Memory B cell (primary cell): ENCODE measurements around the gene SDC3.

Source experiments
- ATAC-seq: fragments of 150-1000 bp; cut with Tn5 transposase; 2 replicates; pipeline ENCODE4 v1.10.0; 2021; ENCODE audit warnings: low read depth, mild to moderate bottlenecking, moderate library complexity
- DNase-seq, 2 donors: peaks; one replicate each; pipeline ENCODE4 v3.0.0; 2022; ENCODE audit warnings: low spot score in 2 of 2
- H3K27ac Mint-ChIP-seq: one replicate; pipeline ENCODE4 v1.8.0; 2022; ENCODE audit warnings: mild to moderate bottlenecking, moderate library complexity, mixed read lengths
- H3K27me3 Mint-ChIP-seq: one replicate; pipeline ENCODE4 v1.8.0; 2022; ENCODE audit warnings: mixed read lengths
- H3K36me3 Mint-ChIP-seq: one replicate; pipeline ENCODE4 v1.8.0; 2022; ENCODE audit warnings: mild to moderate bottlenecking, mixed read lengths
- H3K4me1 Mint-ChIP-seq: one replicate; pipeline ENCODE4 v1.8.0; 2022; ENCODE audit warnings: mixed read lengths
- H3K4me3 Mint-ChIP-seq: one replicate; pipeline ENCODE4 v1.8.0; 2022; ENCODE audit warnings: mild to moderate bottlenecking, moderate library complexity, mixed read lengths
- H3K9me3 Mint-ChIP-seq: one replicate; pipeline ENCODE4 v1.8.0; 2022; ENCODE audit warnings: mixed read lengths

SDC3 gene

DNA sequence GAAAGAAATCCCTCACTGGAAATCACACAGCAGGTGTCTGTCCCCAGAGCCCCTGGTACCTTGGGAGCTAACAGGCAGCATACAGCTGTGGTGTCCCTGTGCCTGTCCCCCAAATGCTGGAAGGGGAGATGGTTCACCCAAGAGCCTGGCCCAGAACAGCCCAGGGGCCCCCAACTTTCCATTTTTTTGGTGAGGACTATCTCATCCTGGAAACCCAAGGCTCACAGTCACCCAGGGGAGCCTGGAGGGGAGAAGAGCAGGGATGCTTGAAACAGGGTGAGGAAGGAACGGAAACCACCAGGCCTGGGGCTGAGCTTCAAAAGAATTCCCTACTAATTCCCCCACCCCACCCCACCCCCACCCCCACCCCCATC is 3.6 kb downstream of the SDC3 start:
- peaks cover 31% of the 10 kb centered on the region for H3K27me3 Mint-ChIP-seq
- DNase-seq (no peak), ATAC-seq (no peak)
- peaks cover 15% of the 10 kb centered on the region for H3K4me1 Mint-ChIP-seq
- no peaks in the 10 kb centered on the region for H3K9me3 Mint-ChIP-seq
- peaks cover 2% of the 10 kb centered on the region for H3K36me3 Mint-ChIP-seq
- no peak overlapping the region for H3K4me3 Mint-ChIP-seq
- no peak overlapping the region for H3K27ac Mint-ChIP-seq

DNA sequence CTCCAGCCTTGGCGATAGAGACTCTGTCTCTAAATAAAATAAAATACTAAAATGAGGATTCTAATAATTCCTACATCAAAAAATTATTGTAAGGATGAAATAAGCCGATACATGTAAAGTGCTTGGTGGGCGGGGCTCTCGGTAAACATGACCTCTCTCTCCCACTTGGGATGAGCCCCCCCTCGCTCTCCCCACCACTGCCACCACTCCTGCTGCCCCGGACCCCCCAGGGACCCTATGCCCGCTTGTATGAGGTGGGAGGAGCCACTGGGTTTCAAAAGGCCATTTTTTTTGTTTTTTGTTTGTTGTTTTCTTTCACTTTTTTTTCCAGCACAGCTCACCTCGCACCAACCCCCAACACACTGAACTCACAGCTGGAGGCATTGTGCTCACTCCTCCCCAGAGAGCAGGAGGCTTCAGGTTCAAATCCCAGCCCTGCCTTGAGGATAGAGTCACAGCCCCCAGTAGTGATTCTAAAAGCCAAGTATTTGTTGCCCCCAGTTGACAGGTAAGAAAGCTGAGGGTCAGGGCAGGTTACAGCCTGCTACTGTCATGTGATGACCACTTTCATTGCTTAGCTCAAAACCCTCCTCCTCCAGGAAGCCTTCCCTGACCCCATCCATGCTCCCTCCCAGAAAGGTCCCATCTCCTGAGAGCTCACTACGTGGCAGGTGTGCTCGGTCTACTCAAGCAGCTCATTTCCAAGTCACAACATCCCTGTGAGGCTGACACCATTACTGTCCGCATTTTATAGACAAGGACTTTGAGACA is 4.2 kb downstream of the SDC3 start:
- DNase-seq (no peak), ATAC-seq (no peak)
- H3K27ac Mint-ChIP-seq = no peak overlapping the region

DNA sequence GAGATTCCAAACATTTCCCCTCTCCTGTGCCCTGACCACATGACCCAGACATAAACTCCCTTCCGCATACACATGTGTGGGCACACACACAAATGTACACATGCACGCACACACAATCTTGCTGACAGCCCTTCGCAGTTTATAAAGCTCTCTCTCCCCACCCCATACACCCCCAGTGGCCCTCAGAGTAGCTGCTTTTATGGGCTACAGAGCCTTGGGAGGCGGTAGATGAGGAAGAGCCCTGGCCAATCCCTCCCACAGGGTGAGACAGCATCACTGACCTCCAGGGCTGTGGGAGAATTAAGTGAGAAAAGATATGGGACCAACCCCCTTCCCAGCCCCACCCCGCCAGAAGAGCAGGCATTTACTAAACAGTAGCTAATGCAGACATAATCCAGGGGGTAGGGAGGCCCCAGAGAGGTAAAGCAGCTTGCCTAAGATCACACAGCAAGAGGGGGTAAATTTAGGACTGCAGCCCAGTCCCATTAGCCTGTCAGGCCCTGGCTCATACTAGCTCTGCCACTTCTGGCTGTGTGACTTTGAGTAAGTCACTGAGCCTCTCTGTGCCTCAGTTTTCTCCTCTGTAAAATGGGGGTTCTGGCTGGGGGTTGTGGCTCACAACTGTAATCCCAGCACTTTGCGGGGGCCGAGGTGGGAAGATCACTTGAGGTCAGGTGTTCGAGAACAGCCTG is 5.1 kb downstream of the SDC3 start:
- H3K4me3 Mint-ChIP-seq = no peak overlapping the region
- no peaks in the 10 kb centered on the region for H3K36me3 Mint-ChIP-seq
- ATAC-seq (no peak), DNase-seq (no peak)
- peaks cover 28% of the 10 kb centered on the region for H3K27me3 Mint-ChIP-seq
- peaks cover 8% of the 10 kb centered on the region for H3K4me1 Mint-ChIP-seq
- H3K9me3 Mint-ChIP-seq = no peaks in the 10 kb centered on the region
- H3K27ac Mint-ChIP-seq = no peak overlapping the region

More for the DNA sequence above, 4.2 kb downstream of the SDC3 start:
- H3K9me3 Mint-ChIP-seq = no peaks in the 10 kb centered on the region
- H3K36me3 Mint-ChIP-seq = no peaks in the 10 kb centered on the region
- H3K27me3 Mint-ChIP-seq = peaks cover 31% of the 10 kb centered on the region
- H3K4me1 Mint-ChIP-seq = peaks cover 12% of the 10 kb centered on the region
- H3K4me3 Mint-ChIP-seq = no peak overlapping the region

DNA sequence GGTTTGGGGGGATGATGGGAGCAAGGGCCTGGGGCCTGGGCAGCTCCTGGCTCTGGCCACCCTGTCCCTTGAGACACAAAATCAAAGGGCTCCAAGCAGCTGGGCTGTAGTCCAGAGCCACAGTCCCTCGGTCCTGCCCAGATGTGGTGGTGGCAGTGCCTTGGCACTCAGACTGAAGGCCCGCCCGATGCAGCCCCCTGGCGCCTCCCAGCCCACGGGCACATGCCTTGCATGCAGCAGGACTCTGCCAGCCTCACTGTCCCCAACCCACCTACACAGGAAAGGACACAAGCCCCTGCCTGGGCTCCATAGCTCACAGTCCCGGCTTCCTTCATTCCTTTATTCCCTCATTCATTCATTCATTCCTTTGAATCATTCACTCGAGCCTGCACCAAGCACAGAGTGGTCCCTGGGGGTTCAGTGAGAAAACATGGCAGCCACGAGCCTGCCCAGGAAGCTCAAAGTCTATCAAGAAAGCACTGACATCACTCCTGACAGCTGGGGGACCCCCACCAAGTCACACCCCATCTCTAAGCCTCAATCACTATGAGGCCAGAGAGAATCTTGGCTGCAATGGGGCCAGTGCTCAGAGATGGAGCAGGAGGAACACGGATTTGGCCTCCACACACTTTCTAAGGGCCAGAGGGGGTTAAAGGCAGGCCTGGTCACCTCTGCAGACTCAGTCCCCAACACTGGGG is 5.8 kb downstream of the SDC3 start:
- no peaks in the 10 kb centered on the region for H3K36me3 Mint-ChIP-seq
- DNase-seq (no peak), ATAC-seq (peak; percentile 18)
- no peak overlapping the region for H3K4me3 Mint-ChIP-seq
- no peak overlapping the region for H3K27ac Mint-ChIP-seq
- H3K27me3 Mint-ChIP-seq = peaks cover 26% of the 10 kb centered on the region
- H3K9me3 Mint-ChIP-seq = no peaks in the 10 kb centered on the region
- H3K4me1 Mint-ChIP-seq = peaks cover 6% of the 10 kb centered on the region

DNA sequence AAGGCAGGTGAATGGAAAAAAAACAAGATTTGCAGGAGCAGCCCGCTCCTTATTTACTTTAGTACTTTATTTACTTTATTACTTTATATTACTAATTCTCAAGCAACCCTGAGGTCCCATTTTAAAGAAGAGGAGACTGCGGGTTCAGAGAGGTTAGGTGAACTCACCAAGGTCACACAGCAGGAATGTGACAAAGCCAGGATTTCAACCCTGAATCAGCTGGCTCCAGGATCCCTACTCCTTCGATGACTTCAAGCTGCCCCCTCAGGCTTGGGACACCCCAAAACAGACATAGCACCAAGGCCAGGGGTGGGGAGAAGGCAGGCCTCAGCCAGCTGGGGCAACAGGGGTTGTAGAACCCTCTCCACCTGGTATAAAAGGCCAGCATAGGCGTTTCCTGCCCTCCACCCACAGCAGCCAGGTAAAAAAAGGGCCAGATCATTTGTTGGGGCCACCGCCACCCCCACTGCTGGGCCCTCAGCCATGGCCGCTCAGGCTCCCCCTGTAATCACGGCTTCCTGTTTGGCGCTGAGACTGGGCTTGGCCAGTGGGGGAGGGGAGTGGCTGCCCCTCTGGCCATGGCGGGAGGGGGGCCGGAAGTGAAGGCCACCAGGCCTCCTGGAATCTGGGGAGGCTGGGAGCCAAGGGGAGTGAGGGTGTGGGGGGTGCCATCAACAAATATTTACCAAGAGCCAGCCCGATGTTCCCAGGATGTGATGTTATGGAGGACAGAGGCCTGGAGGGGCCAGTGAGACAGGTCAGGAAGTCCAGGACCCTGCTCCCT is 6.6 kb downstream of the SDC3 start:
- no peak for DNase-seq
- Mint-ChIP-seq H3K27me3 (peaks cover 20% of the 10 kb centered on the region), H3K4me3 (no peak overlapping the region), H3K4me1 (no peaks in the 10 kb centered on the region), H3K9me3 (no peaks in the 10 kb centered on the region), H3K36me3 (no peaks in the 10 kb centered on the region), H3K27ac (no peak overlapping the region)
- no peak for ATAC-seq

DNA sequence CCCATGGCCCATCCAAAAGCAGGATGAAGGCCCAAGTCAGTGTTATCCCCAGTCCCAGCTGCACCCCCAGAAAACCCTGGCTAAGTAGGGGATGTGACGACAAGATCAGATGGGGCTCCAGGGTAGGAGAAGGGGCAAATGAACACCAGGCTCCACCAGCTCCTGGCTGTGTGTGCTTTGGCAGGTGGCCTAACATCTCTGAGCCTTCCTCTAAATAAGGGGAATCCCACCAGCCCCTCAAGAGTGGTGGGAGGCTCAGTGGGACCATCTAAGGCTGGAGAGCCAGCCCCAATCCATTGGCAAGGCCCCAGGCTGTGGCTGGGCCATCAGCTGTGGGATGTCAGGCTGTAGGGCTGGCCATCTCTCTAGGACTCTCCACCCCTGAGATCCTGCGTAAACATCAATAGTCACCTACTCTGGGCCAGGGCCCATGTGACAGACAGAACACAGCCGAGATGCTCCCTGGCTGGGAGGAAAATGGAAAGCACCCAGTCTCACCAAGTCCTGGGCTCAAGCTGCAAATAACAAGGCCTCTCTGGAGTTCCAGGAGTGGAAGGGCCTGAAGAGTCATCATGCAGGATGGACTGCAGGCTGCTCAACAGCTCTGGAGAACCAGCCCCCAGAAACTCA is 7.5 kb downstream of the SDC3 start:
- H3K27ac Mint-ChIP-seq = no peak overlapping the region
- DNase-seq (no peak), ATAC-seq (no peak)
- no peaks in the 10 kb centered on the region for H3K36me3 Mint-ChIP-seq
- H3K4me1 Mint-ChIP-seq = no peaks in the 10 kb centered on the region
- H3K4me3 Mint-ChIP-seq = no peak overlapping the region
- H3K27me3 Mint-ChIP-seq = peaks cover 23% of the 10 kb centered on the region
- no peaks in the 10 kb centered on the region for H3K9me3 Mint-ChIP-seq

DNA sequence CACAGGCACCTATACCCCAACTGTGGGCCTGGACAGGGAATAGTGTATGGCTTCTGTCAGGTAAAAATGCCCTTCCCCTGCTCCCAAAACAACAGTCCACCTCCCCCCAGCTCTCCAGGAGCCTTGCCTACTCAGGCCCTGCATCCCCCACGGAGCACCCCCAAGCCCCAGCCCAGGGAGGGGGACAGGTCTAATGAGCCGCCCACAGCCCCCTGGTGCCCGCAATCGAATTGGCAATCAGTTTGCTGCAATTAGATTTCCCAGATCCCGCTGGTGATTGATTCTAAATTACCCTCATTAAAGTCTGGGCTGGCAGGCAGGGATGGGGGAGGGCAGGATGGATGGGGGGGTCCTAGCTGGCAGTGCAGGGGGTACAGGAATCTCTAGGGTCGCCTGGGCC is 8.1 kb downstream of the SDC3 start:
- no peak overlapping the region for H3K4me3 Mint-ChIP-seq
- H3K27me3 Mint-ChIP-seq = peaks cover 19% of the 10 kb centered on the region
- H3K4me1 Mint-ChIP-seq = no peaks in the 10 kb centered on the region
- no peaks in the 10 kb centered on the region for H3K9me3 Mint-ChIP-seq
- DNase-seq (no peak), ATAC-seq (no peak)
- no peaks in the 10 kb centered on the region for H3K36me3 Mint-ChIP-seq
- H3K27ac Mint-ChIP-seq = no peak overlapping the region

DNA sequence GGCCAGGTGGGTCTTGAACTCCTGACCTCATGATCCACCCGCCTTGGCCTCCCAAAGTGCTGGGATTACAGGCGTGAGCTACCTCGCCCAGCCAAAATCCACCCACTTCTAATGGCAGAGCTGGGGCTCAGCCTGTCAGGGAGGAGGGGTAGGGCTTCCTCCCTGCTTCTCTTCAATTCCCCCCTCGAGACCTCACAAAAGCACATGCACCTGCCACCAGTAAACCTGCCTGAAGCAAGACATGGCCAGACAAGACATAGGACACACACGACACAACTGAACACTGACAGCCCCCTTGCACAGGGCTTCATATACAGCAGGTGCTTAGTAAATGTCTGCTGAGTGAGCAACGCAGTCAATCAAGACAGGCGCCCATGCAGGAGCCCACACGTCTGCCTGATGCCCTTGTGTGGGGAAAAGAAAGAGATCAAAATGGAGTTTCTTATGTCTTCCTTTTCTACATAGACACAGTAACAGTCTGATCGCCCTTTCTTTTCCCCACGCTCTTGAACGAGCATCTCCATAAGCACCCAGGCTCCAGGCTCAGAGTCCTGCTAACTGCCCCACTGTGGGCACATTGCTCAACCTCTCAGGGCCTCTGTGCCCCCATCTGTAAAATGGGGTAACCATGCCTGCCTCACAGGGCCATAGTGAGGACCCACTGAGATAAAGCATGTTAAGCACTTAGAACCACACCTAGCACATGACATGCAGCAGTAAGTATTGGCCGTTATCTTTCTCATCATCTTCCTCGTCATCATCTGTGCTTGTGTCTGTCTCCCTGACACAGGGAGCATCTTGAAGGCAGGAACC is 8.8 kb downstream of the SDC3 start:
- Mint-ChIP-seq H3K36me3 (no peaks in the 10 kb centered on the region), H3K4me1 (no peaks in the 10 kb centered on the region), H3K27me3 (peaks cover 22% of the 10 kb centered on the region), H3K27ac (no peak overlapping the region), H3K4me3 (no peak overlapping the region), H3K9me3 (no peaks in the 10 kb centered on the region)
- ATAC-seq = peak; percentile 20
- DNase-seq = no peak

DNA sequence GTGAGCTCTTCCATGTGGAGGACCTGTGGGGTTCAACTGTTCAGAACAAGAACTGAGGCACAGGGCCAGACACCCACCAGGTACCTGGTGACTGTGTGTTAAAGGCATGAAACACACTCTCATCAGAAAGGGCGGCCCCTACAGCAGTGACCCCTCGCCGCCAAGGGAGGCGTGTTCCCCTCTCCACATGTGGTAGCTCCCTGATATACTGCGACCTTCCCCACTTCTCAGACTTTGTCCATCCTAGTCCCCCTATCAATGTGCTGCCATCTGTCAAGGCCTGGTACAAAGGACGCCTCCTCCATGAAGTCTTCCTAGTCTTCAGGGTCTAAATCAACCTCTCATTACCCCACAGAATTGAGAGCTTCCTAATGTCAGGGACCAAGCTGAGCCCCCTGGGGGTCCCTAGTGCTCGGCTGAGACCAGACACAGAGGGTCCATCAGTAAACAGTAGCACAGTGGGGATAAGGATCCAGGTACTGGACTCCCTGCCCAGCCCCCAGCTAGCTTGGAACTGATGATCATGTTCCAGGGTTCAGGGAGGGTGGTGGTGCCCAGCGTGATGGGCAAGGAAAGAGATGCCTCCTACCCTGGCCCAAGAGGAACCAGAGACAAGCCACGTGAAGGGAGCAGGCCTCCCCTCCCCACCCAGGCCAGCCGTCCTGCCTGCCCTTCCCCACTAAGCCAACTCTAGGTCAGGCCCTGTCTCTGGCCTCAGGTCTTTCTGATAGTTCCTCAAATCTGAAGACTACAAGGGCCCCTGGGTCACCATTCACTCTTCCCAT is 10.3 kb downstream of the SDC3 start:
- DNase-seq (no peak), ATAC-seq (no peak)
- H3K4me1 Mint-ChIP-seq = peaks cover 9% of the 10 kb centered on the region
- peaks cover 30% of the 10 kb centered on the region for H3K27me3 Mint-ChIP-seq
- H3K4me3 Mint-ChIP-seq = no peak overlapping the region
- no peaks in the 10 kb centered on the region for H3K36me3 Mint-ChIP-seq
- H3K9me3 Mint-ChIP-seq = no peaks in the 10 kb centered on the region
- no peak overlapping the region for H3K27ac Mint-ChIP-seq

DNA sequence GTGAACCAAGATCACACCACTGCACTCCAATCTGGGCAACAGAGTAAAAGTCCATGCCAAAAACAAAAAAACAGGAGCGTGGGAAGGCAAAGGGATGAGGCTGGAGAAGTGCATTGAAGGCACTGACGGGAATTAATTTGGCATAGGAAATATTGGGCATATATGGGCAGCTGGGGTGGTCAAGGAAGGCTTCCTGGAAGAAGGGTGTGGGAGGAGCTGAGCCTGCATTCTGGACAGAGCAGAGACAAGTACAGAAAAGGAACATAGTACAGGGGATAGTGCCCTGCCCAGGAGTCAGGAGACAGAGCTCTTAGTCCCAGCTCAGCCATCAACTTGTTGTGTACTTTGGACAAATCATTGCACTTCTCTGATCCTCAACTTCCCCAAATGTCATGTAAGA is 11.7 kb downstream of the SDC3 start:
- H3K4me1 Mint-ChIP-seq = peaks cover 12% of the 10 kb centered on the region
- H3K27me3 Mint-ChIP-seq = peaks cover 29% of the 10 kb centered on the region
- no peak overlapping the region for H3K4me3 Mint-ChIP-seq
- DNase-seq (no peak), ATAC-seq (no peak)
- no peaks in the 10 kb centered on the region for H3K36me3 Mint-ChIP-seq
- no peak overlapping the region for H3K27ac Mint-ChIP-seq
- no peaks in the 10 kb centered on the region for H3K9me3 Mint-ChIP-seq

DNA sequence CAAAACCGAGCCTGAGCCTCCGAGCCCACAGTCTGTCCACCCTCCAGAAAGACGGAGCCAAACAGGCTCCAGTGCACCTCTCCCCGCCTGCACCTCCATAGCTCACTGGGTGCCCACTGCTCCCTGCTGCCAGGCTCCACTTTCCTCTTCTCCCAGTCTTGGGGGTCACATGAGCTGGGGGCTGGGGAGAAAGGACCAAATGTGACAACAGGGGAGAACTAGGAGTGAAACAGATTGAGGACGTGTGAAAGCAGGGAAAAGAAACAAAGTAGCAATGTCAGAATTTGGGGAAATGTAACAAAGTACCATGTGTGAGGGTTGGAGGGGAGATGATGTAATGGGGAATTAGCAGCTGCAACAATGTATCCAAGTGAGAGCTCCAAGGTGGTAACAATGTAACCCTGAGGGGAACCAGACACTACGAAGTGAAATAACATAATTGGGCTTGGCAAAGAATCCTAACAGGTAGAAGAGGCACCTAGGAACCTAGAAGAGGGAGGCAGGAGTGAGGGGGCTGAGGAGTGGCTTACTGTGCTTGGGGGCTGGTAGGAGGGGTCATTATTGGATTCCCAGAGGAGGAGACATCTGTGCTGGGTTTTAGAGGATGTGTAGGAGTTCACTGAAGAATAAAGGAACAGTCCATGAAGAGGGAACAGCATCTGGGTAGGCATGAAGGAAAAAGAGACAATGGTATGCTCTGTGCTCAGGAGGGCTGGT is 12.5 kb downstream of the SDC3 start:
- no peak for ATAC-seq
- Mint-ChIP-seq H3K4me1 (peaks cover 15% of the 10 kb centered on the region), H3K27ac (no peak overlapping the region), H3K27me3 (peaks cover 30% of the 10 kb centered on the region), H3K4me3 (no peak overlapping the region), H3K36me3 (no peaks in the 10 kb centered on the region), H3K9me3 (no peaks in the 10 kb centered on the region)
- no peak for DNase-seq

DNA sequence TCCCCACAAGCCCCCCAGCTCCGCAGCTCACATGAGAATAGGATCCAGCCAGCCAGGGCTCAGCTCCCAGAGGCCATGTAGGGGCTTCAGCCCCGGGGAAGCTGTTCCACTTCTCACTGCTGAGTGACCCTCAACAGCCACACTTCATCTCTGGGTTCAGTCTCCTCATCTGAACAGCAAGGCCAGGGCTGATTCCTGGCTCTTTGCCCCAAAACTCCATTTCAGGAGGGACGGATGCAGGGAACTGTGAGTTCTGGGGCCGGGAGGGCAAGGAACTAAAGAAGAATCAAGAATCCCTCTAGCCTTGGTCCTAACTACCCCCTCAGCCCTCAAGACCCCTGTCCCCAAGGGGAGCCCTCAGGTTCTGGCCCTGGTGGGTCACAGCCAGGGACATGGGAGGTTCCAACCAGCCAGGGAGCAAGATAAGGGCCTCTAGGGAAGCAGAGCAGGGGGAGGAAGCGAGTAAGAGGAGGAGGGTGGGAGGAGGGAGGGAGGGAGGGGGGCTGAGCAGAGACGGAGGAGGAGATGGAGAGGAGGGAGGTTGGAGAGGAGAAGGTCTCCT is 13.1 kb downstream of the SDC3 start:
- ATAC-seq (no peak), DNase-seq (no peak)
- no peak overlapping the region for H3K4me3 Mint-ChIP-seq
- no peaks in the 10 kb centered on the region for H3K9me3 Mint-ChIP-seq
- H3K4me1 Mint-ChIP-seq = peaks cover 15% of the 10 kb centered on the region
- no peaks in the 10 kb centered on the region for H3K36me3 Mint-ChIP-seq
- H3K27ac Mint-ChIP-seq = no peak overlapping the region
- peaks cover 30% of the 10 kb centered on the region for H3K27me3 Mint-ChIP-seq
